Transverse colon (tissue), 4 donors: ENCODE results near the gene ZNFX1. TPM values are rescaled to one million over a fixed set of nuclear protein-coding genes. Genes with fewer than 3 reads are reported as not detected.

Source experiments
- DNase-seq: peaks from one replicate; pipeline ENCODE4 v3.0.0-alpha.2; 2019
- H3K27ac ChIP-seq, 4 donors: fragments of 200-600 bp; sonication (generic); 2 replicates each; pipeline ENCODE4 v1.5.1; 2016 to 2018; ENCODE audit warnings: inconsistent platforms in 4 of 4
- H3K27me3 ChIP-seq: fragments of 200-600 bp; sonication (generic); 2 replicates; pipeline ENCODE4 v1.5.1; 2017; ENCODE audit warnings: inconsistent platforms
- H3K36me3 ChIP-seq, 4 donors: fragments of 200-600 bp; sonication (generic); 2 replicates each; pipeline ENCODE4 v1.5.1; 2017 to 2019; ENCODE audit warnings: inconsistent platforms in 4 of 4
- H3K4me1 ChIP-seq, 4 donors: fragments of 200-600 bp; sonication (generic); 2 replicates each; pipeline ENCODE4 v1.5.1; 2017 to 2020; ENCODE audit warnings: inconsistent platforms in 4 of 4
- H3K4me3 ChIP-seq, 4 donors: fragments of 200-600 bp; sonication (generic); 1 replicate in 1 of 4; 2 replicates in 3 of 4; pipeline versions ENCODE4 v1.5.1 to v1.6.1; 2017 to 2019; ENCODE audit warnings: inconsistent platforms in 4 of 4
- H3K9me3 ChIP-seq, 2 donors: fragments of 200-600 bp; sonication (generic); 2 replicates each; pipeline ENCODE4 v1.5.1; 2017 to 2019; ENCODE audit warnings: inconsistent platforms in 2 of 2
- EP300 ChIP-seq: sonication (generic); formaldehyde crosslinking; IDR thresholded peaks from one replicate; pipeline ENCODE4 v1.6.1; 2017; ENCODE audit warnings: antibody characterized with exemption, low read depth
- POLR2A ChIP-seq: fragments of 450-650 bp; IDR thresholded peaks from one replicate; pipeline ENCODE4 v1.6.1; 2016; ENCODE audit warnings: antibody characterized with exemption, mild to moderate bottlenecking, moderate library complexity
- POLR2AphosphoS5 ChIP-seq, 3 donors: sonication (generic); formaldehyde crosslinking; IDR thresholded peaks; one replicate each; pipeline ENCODE4 v1.6.1; 2016; ENCODE audit warnings: antibody characterized with exemption in 3 of 3
- WGBS, 2 donors: methylation state at CpG; one replicate each; pipeline ENCODE4 v1.1.5; 2018; ENCODE audit warnings: low coverage in 1 of 2; 5-methylcytosine and 5-hydroxymethylcytosine counted together
- in situ Hi-C, 4 donors: fragments of 200-750 bp; cut with MboI; loops; one replicate each; pipeline versions ENCODE4 v1.15.0 to v1.15.1; 2017; ENCODE audit warnings: low sequenced_read_pairs in 3 of 4, low pct_ligation_motif_present in 1 of 4, low pct_unique_long_range_greater_than_20kb in 1 of 4
- intact Hi-C: fragments of 100-400 bp; cut with DNase I; formaldehyde crosslinking; loops from one replicate; pipeline ENCODE4 v1.15.1; 2023; ENCODE audit warnings: low total_unique reads
- total RNA-seq, 4 donors: library from RNA; depleted of rRNA; stranded (reverse); fragments of >200 nt; gene quantifications; one replicate each; pipeline ENCODE4 v1.1.0, GENCODE V29; 2016
- TF ChIP-seq, protein P1 (sequence below), 5 experiments: fragments of 200-600 bp in 3 of 5; fragments of 450-650 bp in 2 of 5; sonication (generic) in 3 of 5; IDR thresholded peaks; 1 replicate in 2 of 5; 2 replicates in 3 of 5; pipeline ENCODE4 v1.5.1; 2016 to 2017; ENCODE audit warnings: antibody characterized with exemption in 5 of 5, inconsistent platforms in 3 of 5, mild to moderate bottlenecking in 2 of 5, moderate library complexity in 1 of 5

The ZNFX1 gene
- total RNA-seq, 4 donors from 2014 or later: 29.1 to 35.4 (median 33.5) TPM

DNA sequence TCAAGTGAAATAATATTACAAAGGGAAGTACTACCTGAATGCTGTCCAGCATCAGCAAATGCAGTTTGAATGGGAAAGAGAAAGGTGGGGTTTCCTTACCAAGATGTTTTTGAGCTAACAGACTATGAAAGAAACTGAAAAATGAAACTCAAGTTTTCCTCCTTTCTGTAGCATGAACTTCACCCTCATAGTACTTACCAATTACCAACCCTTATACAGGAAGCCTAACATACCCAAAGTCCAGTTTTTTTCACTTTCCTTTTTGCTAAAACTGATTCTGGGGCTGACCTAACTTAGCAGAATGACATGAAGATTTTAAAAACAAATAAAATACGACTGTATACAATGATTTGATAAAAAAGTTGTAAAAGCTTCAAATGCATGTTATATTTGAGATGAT, 5.2 kb downstream of the ZNFX1 start:
- Histone ChIP-seq H3K4me3 (no peak overlapping the region), H3K27ac (no peak overlapping the region), H3K36me3 (peaks cover 0 to 10% (median 3%) of the 10 kb centered on the region in 4 donors), H3K4me1 (peaks cover 0 to 46% (median 17%) of the 10 kb centered on the region in 4 donors), H3K27me3 (no peaks in the 10 kb centered on the region), H3K9me3 (no peaks in the 10 kb centered on the region)
- 35 to 50% methylated on average over 1 of the region's 1 CpG for WGBS, 2 donors
- TF ChIP-seq EP300 (no peak), POLR2AphosphoS5 (IDR thresholded peaks at IDR 0.05) (no peak), POLR2A (no peak)
- TF ChIP-seq, protein P1, sequence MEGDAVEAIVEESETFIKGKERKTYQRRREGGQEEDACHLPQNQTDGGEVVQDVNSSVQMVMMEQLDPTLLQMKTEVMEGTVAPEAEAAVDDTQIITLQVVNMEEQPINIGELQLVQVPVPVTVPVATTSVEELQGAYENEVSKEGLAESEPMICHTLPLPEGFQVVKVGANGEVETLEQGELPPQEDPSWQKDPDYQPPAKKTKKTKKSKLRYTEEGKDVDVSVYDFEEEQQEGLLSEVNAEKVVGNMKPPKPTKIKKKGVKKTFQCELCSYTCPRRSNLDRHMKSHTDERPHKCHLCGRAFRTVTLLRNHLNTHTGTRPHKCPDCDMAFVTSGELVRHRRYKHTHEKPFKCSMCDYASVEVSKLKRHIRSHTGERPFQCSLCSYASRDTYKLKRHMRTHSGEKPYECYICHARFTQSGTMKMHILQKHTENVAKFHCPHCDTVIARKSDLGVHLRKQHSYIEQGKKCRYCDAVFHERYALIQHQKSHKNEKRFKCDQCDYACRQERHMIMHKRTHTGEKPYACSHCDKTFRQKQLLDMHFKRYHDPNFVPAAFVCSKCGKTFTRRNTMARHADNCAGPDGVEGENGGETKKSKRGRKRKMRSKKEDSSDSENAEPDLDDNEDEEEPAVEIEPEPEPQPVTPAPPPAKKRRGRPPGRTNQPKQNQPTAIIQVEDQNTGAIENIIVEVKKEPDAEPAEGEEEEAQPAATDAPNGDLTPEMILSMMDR (IDR thresholded peaks at IDR 0.05): no peak
- DNase-seq: no peak
- intact Hi-C loops (no loop called here), in situ Hi-C loops (no loop called here)

DNA sequence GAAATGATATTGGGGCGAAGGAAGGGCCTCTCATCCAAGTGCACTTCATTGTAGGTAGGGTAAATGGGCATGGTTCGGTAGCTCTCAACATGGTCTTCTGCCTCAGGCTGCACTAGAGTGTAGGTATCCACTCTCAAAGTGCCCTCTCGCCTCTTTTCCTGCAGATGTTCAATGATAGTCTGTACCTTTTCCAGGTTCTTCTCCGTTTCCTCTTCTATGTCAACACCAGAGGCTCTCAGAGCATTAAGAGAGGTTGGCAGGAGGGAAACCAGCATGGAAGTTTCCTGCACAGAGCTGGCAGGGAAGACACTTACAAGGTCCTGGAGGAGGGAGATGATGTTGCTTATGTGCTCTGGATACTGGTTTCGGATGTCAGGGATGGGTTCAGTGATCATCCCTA, 7.1 kb downstream of the ZNFX1 start:
- Histone ChIP-seq H3K4me3 (no peak overlapping the region), H3K9me3 (no peaks in the 10 kb centered on the region), H3K4me1 (peaks cover 0 to 49% (median 12%) of the 10 kb centered on the region in 4 donors), H3K36me3 (peaks cover 0 to 11% (median 4%) of the 10 kb centered on the region in 4 donors), H3K27ac (no peak overlapping the region), H3K27me3 (no peaks in the 10 kb centered on the region)
- in situ Hi-C loops: no loop called here
- intact Hi-C loops: no loop called here
- WGBS, 2 donors: 94 to 96% methylated on average over 3 to 5 of the region's 5 CpGs
- no peak for DNase-seq
- no peak for TF ChIP-seq EP300
- no peak for TF ChIP-seq POLR2A
- TF ChIP-seq POLR2AphosphoS5 (IDR thresholded peaks at IDR 0.05): no peak
- TF ChIP-seq, protein P1 (IDR thresholded peaks at IDR 0.05): no peak

DNA sequence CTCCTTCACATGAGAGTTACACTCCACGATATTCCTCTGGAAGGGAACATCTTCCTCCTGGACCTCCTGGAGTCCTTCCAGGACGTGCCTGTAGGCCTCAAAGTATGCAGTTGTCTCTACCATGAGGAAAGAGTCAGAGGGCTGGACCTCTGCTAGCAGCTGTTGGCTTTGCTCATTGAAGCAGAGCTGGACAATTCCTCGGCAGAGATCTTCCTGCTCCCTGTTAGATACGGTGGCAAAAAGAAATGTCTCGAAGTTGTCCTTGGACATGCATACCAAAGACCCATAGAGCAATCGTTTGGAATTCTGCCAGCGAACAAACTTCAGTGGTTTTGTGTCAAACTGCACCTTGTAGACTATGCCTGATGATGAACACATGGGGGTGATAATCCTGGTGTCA, 7.7 kb downstream of the ZNFX1 start:
- H3K4me1 ChIP-seq: peaks cover 0 to 43% (median 11%) of the 10 kb centered on the region in 4 donors
- H3K36me3 ChIP-seq: peaks cover 0 to 17% (median 7%) of the 10 kb centered on the region in 4 donors
- in situ Hi-C loops (no loop called here), intact Hi-C loops (no loop called here)
- no peaks in the 10 kb centered on the region for H3K27me3 ChIP-seq
- no peaks in the 10 kb centered on the region for H3K9me3 ChIP-seq
- H3K27ac ChIP-seq: peak overlapping the region in 1 of 4 donors; percentile 12
- TF ChIP-seq EP300 (no peak), POLR2AphosphoS5 (IDR thresholded peaks at IDR 0.05) (no peak), POLR2A (no peak)
- TF ChIP-seq, protein P1 (IDR thresholded peaks at IDR 0.05): no peak
- WGBS, 2 donors: 74% methylated on average over 7 of the region's 7 CpGs; no CpG with 5 or more reads in 1 of the 2 donors
- DNase-seq: no peak
- no peak overlapping the region for H3K4me3 ChIP-seq

DNA sequence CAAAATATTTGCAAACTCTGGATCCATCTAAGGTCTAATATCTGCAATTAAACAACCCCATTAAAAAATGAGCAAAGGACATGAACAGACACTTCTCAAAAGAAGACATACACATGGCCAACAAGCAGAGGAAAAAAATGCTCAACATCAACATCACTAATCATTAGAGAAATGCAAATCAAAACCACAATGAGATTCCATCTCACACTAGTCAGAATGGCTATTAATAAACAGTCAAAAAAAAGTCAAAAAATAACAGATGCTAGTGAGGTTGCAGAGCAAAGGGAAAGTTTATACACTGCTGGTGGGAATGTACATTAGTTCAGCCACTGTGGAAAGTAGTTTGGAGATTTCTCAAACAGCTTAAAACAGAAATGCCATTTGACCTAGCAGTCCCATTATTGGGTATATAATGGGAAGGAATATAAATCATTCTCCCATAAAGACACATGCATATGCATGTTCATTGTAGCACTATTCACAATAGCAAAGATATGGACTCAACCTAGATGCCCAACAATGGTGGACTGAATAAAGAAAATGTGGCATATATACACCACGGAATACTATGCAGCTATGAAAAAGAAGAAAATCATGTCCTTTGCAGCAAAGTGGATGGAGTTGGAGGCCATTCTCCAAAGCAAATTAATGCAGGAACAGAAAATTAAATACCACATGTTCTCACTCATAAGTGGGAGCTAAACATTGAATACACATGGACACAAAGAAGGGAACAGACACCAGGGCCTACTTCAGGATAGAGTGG, 9.1 kb downstream of the ZNFX1 start:
- no peak for TF ChIP-seq EP300
- no peak for TF ChIP-seq POLR2AphosphoS5 (IDR thresholded peaks at IDR 0.05)
- no peak for TF ChIP-seq POLR2A
- TF ChIP-seq, protein P1 (IDR thresholded peaks at IDR 0.05): no peak
- H3K36me3 ChIP-seq: peaks cover 0 to 31% (median 13%) of the 10 kb centered on the region in 4 donors
- no peaks in the 10 kb centered on the region for H3K9me3 ChIP-seq
- no peak overlapping the region for H3K4me3 ChIP-seq
- WGBS, 2 donors: 94 to 100% methylated on average over 1 of the region's 1 CpG
- H3K4me1 ChIP-seq: peaks cover 0 to 41% (median 11%) of the 10 kb centered on the region in 4 donors
- in situ Hi-C loops: no loop called here
- H3K27me3 ChIP-seq: no peaks in the 10 kb centered on the region
- DNase-seq: no peak
- intact Hi-C loops: no loop called here
- peak overlapping the region in 1 of 4 donors; percentile 12 for H3K27ac ChIP-seq
